Pancreas (tissue), 10 donors: Measurements from ENCODE around the gene PLEKHA5. TPM values are rescaled to one million over a fixed set of nuclear protein-coding genes. Genes with fewer than 3 reads are reported as not detected.

Experiments
- ATAC-seq, 4 donors: fragments of 200-7000 bp; cut with Tn5 transposase; one replicate each; pipeline versions ENCODE4 v1.8.0 to v1.9.1; 2020; ENCODE audit warnings: mild to moderate bottlenecking in 4 of 4, moderate library complexity in 4 of 4
- DNase-seq, 6 donors: peaks; one replicate each; pipeline ENCODE4 v3.0.0-alpha.2; 2020
- FAIRE-seq: peaks from 2 replicates; lab custom pipeline; 2012; peaks lifted over from hg19 to GRCh38; lab: Jason Lieb, UNC
- H3K27ac ChIP-seq, 4 donors: fragments of 200-600 bp; sonication (generic); 1 replicate in 3 of 4; 2 replicates in 1 of 4; pipeline versions ENCODE4 v1.5.0 to v1.8.0; 2020
- H3K27me3 ChIP-seq, 4 donors: fragments of 200-600 bp; one replicate each; pipeline ENCODE4 v1.8.0; 2021
- H3K36me3 ChIP-seq, 3 donors: fragments of 200-600 bp; sonication (generic) in 1 of 3; one replicate each; pipeline versions ENCODE4 v1.5.0 to v1.8.0; 2020 to 2021
- H3K4me1 ChIP-seq, 3 donors: fragments of 200-600 bp; one replicate each; pipeline ENCODE4 v1.8.0; 2021
- H3K4me3 ChIP-seq, 4 donors: fragments of 200-600 bp; sonication (generic) in 2 of 4; one replicate each; pipeline versions ENCODE4 v1.5.0 to v1.8.0; 2020 to 2021
- H3K9me3 ChIP-seq, 4 donors: fragments of 200-600 bp; one replicate each; pipeline ENCODE4 v1.8.0; 2021
- WGBS, 2 donors: extraction: QIAGEN DNeasy Blood & Tissue Kit; methylation state at CpG; one replicate each; pipeline ENCODE4 v1.1.7; 2013; 5-methylcytosine and 5-hydroxymethylcytosine counted together
- intact Hi-C, 3 donors: fragments of 100-400 bp; cut with DNase I; formaldehyde crosslinking; loops; one replicate each; pipeline versions ENCODE4 v1.11.1 to v1.14.2; 2022
- polyA plus RNA-seq, 2 donors: library from polyadenylated mRNA; stranded (reverse); fragments of 200-250 nt; gene quantifications; one replicate each; pipeline ENCODE4 v1.2.3, GENCODE V29; 2013
- total RNA-seq, 6 donors: library from RNA; stranded (reverse); fragmentation: NEBNext Ultra II Directional in 4 of 6; extraction: Animal tissue kit (Norgen Biotek cat#: 25700) in 4 of 6; gene quantifications; one replicate each; pipeline versions ENCODE4 v1.2.1 to v1.2.4, GENCODE V29; 2021 to 2023
- TF ChIP-seq, protein P1 (sequence below), 4 donors: fragments of 200-600 bp; sonication (generic) in 3 of 4; IDR thresholded peaks; one replicate each; pipeline versions ENCODE4 v1.5.0 to v1.8.0; 2021; ENCODE audit warnings: antibody characterized with exemption in 4 of 4
- donor health status: healthy with polysubstance abuse.
- donor health status: DM: no; HTN: no; CAD: no; lungs with moderate emphysema.
- donor health status: DM: no; HTN: no; CAD: no.
- donor health status: control.
- donor health status: control.
- donor health status: Bipolar disorder and iron deficiency.
- donor health status: DM: yes; HTN: yes; CAD: no.
- donor health status: DM: no; HTN: no; CAD: no.
- donor health status: DM: no; HTN: no; CAD: no.
- donor health status: DM: yes; HTN: yes; CAD: no.

Gene PLEKHA5
- total and polyA plus RNA-seq, 8 donors: 10.3 to 26.4 (median 17.5) TPM

- FAIRE-seq (no peak), DNase-seq (no peak), ATAC-seq (no peak)
- H3K4me3 ChIP-seq: no peak overlapping the region
- H3K27me3 ChIP-seq: no peaks in the 10 kb centered on the region
- 75 to 82% methylated on average over 2 of the region's 2 CpGs for WGBS, 2 donors
- no peaks in the 10 kb centered on the region for H3K36me3 ChIP-seq
- TF ChIP-seq, protein P1, sequence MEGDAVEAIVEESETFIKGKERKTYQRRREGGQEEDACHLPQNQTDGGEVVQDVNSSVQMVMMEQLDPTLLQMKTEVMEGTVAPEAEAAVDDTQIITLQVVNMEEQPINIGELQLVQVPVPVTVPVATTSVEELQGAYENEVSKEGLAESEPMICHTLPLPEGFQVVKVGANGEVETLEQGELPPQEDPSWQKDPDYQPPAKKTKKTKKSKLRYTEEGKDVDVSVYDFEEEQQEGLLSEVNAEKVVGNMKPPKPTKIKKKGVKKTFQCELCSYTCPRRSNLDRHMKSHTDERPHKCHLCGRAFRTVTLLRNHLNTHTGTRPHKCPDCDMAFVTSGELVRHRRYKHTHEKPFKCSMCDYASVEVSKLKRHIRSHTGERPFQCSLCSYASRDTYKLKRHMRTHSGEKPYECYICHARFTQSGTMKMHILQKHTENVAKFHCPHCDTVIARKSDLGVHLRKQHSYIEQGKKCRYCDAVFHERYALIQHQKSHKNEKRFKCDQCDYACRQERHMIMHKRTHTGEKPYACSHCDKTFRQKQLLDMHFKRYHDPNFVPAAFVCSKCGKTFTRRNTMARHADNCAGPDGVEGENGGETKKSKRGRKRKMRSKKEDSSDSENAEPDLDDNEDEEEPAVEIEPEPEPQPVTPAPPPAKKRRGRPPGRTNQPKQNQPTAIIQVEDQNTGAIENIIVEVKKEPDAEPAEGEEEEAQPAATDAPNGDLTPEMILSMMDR (IDR thresholded peaks at IDR 0.05): no peak
- H3K9me3 ChIP-seq: no peaks in the 10 kb centered on the region
- intact Hi-C loops: no loop called here
- no peak overlapping the region for H3K27ac ChIP-seq
- H3K4me1 ChIP-seq: peaks cover 0 to 4% (median 0%) of the 10 kb centered on the region in 3 donors
Observed at GRCh38 chr12:19220852-19221466, 91.4 kb downstream of the PLEKHA5 start.

DNA sequence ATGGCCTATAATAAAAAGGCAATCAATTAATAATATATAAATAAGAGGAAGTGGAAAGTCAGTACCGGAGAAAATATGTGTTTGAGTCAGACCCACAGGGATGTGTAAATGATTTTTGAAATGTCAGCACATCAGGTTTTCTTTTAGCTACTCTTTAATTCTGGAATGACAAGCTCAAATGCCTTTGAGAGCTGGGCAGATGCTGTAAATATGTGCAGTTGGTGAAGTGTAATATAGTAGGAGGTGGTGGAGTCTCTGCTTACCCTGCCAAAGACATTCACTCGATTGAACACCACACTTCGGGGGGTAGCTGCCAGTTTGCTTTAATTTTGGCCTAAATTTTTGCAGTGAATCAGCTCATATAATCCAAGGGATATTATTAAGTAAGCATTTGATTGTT is 93.0 kb downstream of the PLEKHA5 start:
- ATAC-seq: no peak
- no peaks in the 10 kb centered on the region for H3K27me3 ChIP-seq

GRCh38 chr12:19223018-19223417 is 93.5 kb downstream of the PLEKHA5 start:
- no peaks in the 10 kb centered on the region for H3K27me3 ChIP-seq
- peak in 3 of 4 donors; percentile 41 to 67 (median 64) for ATAC-seq
- no peak overlapping the region for H3K4me3 ChIP-seq
- H3K27ac ChIP-seq: no peak overlapping the region
- no peak for DNase-seq
- 79 to 84% methylated on average over 3 of the region's 3 CpGs for WGBS, 2 donors
- H3K9me3 ChIP-seq: no peaks in the 10 kb centered on the region
- H3K4me1 ChIP-seq: peaks cover 0 to 19% (median 10%) of the 10 kb centered on the region in 3 donors
- TF ChIP-seq, protein P1 (IDR thresholded peaks at IDR 0.05): no peak
- no peak for FAIRE-seq
- H3K36me3 ChIP-seq: no peaks in the 10 kb centered on the region
- intact Hi-C loops: no loop called here

More for the DNA sequence above, 93.0 kb downstream of the PLEKHA5 start:
- intact Hi-C loops: no loop called here
- Histone ChIP-seq H3K4me3 (no peak overlapping the region), H3K4me1 (peaks cover 0 to 14% (median 7%) of the 10 kb centered on the region in 3 donors), H3K9me3 (no peaks in the 10 kb centered on the region), H3K27ac (no peak overlapping the region), H3K36me3 (no peaks in the 10 kb centered on the region)
- FAIRE-seq (no peak), DNase-seq (no peak)
- TF ChIP-seq, protein P1 (IDR thresholded peaks at IDR 0.05): no peak
- WGBS, 2 donors: 69 to 79% methylated on average over 3 of the region's 3 CpGs

- Histone ChIP-seq H3K27ac (no peak overlapping the region), H3K9me3 (no peaks in the 10 kb centered on the region), H3K36me3 (no peaks in the 10 kb centered on the region), H3K4me3 (no peak overlapping the region), H3K4me1 (peaks cover 0 to 20% (median 10%) of the 10 kb centered on the region in 3 donors), H3K27me3 (no peaks in the 10 kb centered on the region)
- 87 to 94% methylated on average over 1 of the region's 1 CpG for WGBS, 2 donors
- ATAC-seq (peak in 1 of 4 donors; percentile 32), DNase-seq (no peak), FAIRE-seq (peak; percentile 9)
- TF ChIP-seq, protein P1 (IDR thresholded peaks at IDR 0.05): no peak
- intact Hi-C loops: no loop called here
Observed at GRCh38 chr12:19223695-19224094, 94.2 kb downstream of the PLEKHA5 start.

DNA sequence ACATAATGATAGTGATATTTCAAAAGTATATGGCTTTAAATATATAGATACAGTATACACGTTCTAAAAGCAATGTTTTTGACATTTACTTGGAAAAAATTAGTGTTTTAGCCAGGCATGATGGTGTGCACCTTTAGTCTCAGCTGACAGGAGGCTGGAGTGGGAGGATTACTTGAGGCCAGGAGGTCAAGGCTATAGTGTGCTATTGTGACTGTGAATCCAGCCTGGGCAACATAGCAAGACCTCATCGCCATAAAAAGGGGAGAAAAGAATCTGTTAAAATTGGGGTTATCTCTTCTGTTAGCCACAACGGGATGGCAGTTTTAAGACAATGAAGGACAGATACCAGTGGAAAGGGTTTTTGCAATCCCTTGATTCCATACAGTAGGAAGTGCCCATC is 95.2 kb downstream of the PLEKHA5 start:
- FAIRE-seq (no peak), ATAC-seq (no peak), DNase-seq (no peak)
- Histone ChIP-seq H3K27ac (no peak overlapping the region), H3K9me3 (no peaks in the 10 kb centered on the region), H3K36me3 (no peaks in the 10 kb centered on the region), H3K4me1 (peaks cover 0 to 20% (median 10%) of the 10 kb centered on the region in 3 donors), H3K27me3 (no peaks in the 10 kb centered on the region), H3K4me3 (no peak overlapping the region)
- WGBS, 2 donors: 89 to 95% methylated on average over 3 of the region's 3 CpGs
- intact Hi-C loops: no loop called here
- TF ChIP-seq, protein P1 (IDR thresholded peaks at IDR 0.05): no peak
